ENCODE data around the gene SYTL1. TPM values are rescaled to one million over a fixed set of nuclear protein-coding genes. Genes with fewer than 3 reads are reported as not detected.
A peak's percentile ranks its signal among the peaks of the same experiment; 100 is the strongest.

SYTL1 gene
- total RNA-seq, 2 donors from 2014 or later, result 1.6 to 1.9 TPM

DNA sequence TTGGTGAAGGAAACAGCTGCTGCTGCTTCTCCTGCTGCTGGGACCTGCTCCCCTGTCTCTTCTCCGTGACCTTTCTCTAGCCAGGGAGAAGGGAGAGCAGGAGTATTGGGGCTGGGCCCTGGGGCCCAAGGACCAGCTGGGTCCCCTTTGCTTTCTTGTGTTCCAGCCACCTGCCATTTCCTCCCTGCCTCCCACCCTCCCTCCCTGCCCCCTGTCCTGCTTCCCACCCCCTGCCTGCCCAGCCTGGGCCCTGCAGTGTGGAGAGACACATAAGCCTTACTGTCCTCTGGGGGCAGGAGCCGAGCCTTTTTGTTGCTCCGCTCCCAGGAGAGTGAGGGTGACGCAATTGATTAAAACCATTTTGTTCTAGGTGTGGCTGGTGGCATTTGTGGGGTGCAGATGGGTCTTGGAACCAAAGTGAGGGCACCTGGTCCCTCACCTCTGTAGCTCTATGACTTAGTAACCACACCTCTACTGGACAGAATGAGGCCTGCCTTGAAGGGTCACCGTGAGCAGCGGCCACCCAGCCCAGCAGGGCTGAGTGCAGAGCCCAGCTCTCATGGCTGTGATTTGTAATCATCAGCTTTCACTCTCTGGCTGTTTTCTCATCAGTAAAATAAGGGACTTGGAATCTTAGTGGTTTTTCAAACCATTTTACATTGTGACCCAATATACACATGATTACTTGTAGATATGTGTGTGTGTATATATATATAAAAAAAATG, 33.8 kb upstream of the SYTL1 start:
- intact Hi-C loops (cut with DNase I), result loop anchor here in 1 of 2 donors (10.0 kb wide), 1 partner anchor 297 kb away; the partner anchor contains the start of gene AHDC1
- peak; percentile 29 for DNase-seq (ENCODE audit: low spot score)

DNA sequence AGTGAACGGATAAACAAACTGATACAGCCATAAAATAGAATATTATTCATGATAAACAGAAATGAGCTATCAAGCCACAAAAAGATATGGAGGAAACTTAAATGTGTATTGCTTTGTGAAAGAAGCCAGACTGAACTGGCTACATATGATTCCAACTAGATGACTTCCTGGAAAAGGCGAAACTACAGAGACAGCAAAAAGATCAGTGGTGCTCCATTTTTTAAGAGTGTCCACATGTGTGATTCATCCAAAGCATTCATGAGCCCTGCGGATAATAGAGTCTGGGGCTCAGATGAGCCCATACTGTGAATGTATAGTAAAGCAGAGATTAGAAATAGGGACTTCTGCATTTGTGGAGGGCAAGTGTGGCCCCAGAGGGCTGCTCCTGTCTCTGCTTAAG, 27.7 kb upstream of the SYTL1 start:
- peak; percentile 5 for DNase-seq (ENCODE audit: low spot score)
- intact Hi-C loops (cut with DNase I), result no loop called here

DNA sequence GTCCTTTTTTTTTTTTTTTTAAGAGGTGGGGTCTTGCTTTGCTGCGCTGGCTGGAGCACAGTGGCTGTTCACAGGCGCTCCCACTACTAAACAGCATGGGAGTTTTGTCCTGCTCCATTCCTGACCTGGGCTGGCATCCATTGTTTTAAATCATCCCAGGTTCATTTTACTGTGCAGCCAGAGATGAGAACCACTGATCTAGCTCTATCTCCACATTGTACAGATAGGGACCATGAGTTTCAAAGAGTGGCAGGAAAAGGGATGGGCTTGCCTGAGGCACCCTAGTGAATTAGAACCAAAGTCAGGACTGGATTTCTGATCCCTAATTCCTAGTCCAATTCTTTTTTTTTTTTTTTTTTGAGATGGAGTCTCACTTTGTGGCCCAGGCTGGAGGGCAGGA, 27.1 kb upstream of the SYTL1 start:
- peak; percentile 7 for DNase-seq (ENCODE audit: low spot score)
- intact Hi-C loops (cut with DNase I), result loop anchor here in 1 of 2 donors (1.0 kb wide), 1 partner anchor 26 kb away; no protein-coding TSS in a partner anchor

DNA sequence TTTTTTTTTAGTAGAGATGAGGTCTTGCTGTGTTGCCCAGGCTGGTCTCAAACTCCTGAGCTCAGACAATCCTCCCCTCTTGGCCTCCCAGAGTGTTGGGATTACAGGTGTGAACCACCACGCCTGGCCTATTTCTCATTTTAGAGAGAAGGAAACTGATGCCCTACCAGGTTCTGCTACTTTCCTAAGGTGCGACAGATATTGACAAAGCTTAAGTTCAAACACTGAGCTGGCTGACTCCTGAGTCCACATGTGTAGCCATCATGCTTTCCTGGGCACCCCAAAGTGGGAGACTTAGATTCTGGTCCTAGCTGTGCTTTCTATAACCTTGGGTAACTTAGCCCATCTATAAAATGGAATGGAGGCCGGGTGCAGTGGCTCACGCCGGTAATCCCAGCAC, 25.0 kb upstream of the SYTL1 start:
- peak; percentile 42 for DNase-seq (ENCODE audit: low spot score)
- intact Hi-C loops (cut with DNase I), result no loop called here

DNA sequence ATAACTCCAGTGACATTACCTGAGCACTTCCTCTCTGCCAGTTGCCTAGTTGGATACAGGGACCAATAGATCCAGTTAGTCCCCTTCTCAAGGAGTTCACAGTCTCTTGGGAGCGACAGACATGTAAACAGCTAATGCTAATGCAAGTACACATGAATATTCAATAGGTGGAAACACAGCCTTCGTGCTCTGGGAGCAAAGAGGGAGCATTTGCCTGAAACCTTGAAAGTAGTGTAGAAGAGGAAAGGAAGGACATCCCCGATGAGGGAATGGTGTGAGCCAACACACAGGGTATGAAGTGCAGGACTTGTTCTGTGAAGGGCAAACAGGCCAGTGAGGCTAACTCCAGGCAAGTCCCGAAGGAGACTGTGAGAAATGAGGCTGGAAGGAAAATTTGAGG, 23.7 kb upstream of the SYTL1 start:
- peak; percentile 22 for DNase-seq (ENCODE audit: low spot score)
- intact Hi-C loops (cut with DNase I), result no loop called here

DNA sequence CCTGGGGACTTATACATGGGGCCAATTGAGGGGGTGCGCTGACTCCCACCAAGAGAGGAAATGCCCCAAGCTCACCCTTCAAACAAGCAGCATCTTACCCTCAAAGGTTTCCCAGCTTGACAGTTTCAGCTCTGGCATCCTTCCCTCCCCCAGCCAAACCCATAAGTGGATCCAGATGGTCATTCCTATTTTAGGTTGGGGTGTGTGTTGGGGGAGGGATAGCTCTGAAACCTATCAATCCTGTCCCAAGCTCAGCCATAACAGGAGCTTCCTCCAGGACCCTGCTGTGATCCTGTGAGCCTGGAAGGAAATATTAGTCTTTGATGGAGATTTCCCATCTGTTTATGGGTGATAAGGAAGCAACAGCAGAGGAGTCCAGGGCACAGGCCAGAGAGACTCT, 23.2 kb upstream of the SYTL1 start:
- intact Hi-C loops (cut with DNase I), result no loop called here
- peak; percentile 20 for DNase-seq (ENCODE audit: low spot score)

DNA sequence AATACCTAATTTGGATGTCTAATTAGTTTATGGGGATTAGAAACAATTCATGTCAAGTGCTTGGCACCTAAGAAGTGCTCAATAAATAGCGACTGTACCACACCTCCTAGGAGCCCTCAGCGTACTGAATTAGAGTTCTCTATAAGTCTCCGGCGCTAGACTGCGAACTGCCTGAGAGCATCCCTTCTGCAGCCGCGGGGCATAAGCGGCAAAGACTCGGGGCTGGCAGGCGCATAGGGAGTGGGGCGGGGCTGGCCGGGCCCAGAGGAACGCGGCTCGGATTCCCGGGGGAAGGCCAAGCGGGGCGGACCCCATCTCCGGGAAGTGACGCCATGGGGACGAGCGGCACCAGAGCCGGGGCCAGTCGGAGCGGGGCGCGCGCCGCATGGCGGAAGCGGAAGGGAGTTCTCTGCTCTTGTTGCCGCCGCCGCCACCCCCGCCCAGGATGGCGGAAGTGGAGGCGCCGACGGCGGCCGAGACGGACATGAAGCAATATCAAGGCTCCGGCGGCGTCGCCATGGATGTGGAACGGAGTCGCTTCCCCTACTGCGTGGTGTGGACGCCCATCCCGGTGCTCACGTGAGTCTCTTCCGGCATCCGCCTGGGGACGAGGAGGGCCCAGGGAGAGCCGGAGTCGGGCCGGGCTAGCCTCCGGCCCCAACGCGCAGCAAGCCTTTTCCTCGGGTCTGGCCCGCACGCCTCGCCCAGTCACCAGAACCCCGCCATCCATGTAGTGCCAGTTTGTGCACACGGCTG, 19.8 kb upstream of the SYTL1 start, which contains the start of gene TMEM222:
TMEM222 (plus strand) TSS at position 351 of the 756 bp plus-strand sequence; CDS start at position 386, 35 bp downstream.
- intact Hi-C loops (cut with DNase I), result no loop called here
- DNase-seq (ENCODE audit: low spot score), result peak; percentile 100

DNA sequence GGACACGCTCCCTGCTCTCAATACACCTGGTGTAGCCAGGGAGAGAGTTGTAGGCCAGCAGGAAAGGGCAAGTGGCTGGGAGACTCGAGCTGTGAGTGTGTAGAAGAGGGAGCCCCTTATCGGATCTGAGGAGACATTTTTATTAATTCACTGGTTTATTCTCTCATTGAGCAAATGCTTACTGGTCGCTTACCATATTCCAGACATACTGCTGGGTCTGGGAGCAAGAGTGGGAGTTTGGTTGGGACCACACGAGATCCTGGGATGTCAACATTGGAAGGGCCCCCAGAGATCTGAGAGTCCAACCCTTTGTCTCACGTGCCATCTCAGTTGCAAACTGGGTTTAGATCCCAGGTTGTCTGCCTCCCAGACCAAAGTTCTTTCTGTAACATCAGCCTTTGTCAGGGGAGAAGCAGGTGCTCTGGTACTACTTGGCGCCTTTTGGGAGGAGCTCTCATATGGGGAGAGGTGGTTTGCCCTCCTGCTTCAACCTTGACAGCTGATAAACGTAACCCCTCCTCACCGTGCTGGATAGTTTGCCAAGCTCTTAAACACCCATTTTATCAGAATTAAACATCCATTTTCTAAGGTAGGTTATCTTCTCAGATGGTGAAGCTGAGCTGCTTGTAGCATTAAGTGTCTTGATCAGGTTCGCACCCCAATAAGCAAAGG, 19.1 kb upstream of the SYTL1 start:
- intact Hi-C loops (cut with DNase I), result no loop called here

DNA sequence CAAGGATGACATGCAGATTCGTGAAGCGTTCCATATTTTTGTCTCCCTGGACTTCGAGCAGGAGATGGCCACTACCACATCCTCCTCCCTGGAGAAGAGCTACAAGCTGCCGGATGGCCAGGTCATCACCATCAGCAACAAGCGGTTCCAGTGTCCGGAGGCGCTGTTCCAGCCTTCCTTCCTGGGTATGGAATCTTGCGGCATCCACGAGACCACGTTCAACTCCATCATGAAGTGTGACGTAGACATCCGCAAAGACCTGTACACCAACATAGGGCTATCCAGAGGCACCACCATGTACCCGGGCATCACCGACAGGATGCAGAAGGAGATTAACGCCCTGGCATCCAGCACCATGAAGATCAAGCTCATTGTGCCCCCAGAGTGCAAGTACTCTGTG, 16.5 kb upstream of the SYTL1 start:
- DNase-seq (ENCODE audit: low spot score), result peak; percentile 51
- intact Hi-C loops (cut with DNase I), result no loop called here

More for the DNA sequence above, 19.1 kb upstream of the SYTL1 start:
- DNase-seq (ENCODE audit: low spot score), result peak; percentile 42

DNA sequence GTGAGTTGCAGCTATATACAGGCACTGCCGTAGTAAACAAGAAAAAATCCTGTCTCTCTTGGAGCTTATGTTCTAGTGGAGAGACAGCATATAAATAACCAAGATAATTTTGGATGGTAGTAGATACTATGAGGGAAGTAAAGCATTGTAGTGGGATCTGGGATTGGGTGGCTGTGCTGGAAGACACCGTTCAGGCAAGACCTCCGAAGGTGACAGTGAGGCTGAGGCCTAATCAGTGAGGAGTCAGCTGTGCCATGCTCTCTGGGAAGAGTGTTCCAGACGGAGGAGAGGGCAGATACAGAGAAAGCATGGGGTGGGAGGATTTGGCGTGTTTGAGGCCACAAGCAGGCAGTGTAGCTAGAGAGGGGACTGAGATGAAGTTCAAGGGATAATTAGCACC, 13.9 kb upstream of the SYTL1 start:
- DNase-seq (ENCODE audit: low spot score), result peak; percentile 6
- intact Hi-C loops (cut with DNase I), result no loop called here

DNA sequence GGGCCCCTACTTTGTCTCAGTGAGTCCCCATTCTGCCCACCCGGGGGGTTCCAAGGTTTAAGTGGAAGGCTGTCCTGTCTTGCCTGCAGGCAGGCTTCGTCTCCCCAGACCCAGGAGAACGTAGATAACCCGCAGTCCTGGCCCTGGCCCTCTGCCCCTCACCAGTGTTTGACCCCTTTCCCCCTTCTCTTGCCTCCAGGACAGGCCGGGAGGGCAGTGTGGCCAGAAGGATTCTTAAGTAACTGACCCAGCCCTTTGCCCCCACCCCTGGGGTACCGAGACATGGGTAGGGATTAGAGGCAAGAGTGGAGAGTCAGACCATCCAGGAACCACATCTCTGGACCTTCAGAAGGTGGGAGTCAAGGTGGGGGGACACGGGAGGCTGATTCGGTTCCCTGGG, 11.0 kb upstream of the SYTL1 start:
- DNase-seq (ENCODE audit: low spot score), result peak; percentile 64
- intact Hi-C loops (cut with DNase I), result no loop called here

DNA sequence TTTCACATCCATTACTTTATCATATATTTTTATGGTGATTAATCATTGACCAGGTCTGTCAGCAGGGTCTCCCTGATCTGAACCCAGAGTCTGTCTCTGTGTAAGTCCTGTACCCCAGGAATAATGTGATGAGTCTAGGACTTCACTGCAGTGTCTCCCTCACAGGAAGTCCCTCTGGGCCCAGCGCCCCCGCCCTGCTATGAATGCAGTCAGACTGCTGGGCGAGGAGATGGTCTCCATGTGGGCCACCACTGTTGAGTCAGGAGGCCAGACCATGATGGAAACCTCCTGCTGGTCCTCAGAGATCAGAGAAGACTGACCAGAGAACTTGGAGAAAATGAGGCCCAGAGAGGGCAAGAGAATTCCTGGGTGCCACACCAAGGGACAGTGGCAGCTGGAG, 10.4 kb upstream of the SYTL1 start:
- intact Hi-C loops (cut with DNase I), result no loop called here
- peak; percentile 25 for DNase-seq (ENCODE audit: low spot score)

DNA sequence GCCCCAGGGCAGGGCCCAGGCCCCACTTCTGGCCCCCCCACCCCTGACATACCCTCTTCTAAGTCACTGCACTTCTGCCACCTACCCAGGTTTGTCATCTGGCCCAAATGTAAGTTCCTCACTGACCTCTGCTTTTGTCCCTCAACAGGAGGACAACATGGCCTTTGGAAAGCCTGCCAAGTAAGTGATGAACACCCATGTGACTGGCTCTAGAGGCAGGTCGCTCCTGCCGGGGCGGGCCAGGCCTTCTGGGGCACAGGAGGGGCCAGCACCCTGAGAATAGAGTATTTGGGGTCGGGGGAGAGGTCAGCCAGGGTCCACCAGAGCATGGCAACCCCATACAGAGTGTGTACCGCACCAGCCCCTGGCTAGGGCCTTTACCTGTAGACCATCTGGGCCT, 9.9 kb upstream of the SYTL1 start:
- DNase-seq (ENCODE audit: low spot score), result peak; percentile 34
- intact Hi-C loops (cut with DNase I), result no loop called here

DNA sequence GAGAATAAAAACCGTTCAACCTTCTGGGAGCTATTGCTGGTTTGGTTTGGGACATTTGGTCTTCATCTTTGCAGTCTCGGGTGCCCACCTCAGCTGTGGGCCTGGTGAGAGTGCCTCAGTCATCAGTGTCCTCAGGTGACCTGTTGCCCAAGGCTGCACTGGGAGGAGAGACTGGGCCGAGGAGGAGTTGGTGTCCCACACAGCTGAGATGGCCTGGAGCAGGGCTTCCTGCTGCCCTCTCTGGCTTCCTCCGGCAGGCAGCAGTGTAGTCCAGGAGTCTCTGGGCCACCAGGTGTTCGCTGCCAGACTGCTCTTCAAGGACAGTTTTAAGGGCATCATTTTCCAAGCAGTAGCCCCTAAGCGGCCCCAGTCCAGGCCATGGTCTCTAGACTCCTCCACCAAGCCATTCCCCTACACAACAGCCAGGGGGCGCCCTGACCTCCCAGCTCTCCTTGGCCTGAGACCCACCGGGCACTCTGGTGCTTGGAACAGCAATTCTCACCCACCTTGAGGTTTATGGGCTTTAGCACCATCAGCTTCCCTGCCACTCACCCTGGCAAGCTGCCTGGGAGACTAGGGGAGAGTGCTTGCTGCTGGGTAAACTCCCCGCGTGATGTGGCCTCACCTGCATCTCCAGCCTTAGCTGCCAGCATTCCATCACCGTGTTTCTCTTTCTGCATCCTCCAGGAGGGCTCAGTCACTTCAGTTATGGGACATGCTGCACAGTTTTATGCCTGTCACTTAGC, 9.1 kb upstream of the SYTL1 start:
- peak; percentile 84 for DNase-seq (ENCODE audit: low spot score)
- intact Hi-C loops (cut with DNase I), result no loop called here

DNA sequence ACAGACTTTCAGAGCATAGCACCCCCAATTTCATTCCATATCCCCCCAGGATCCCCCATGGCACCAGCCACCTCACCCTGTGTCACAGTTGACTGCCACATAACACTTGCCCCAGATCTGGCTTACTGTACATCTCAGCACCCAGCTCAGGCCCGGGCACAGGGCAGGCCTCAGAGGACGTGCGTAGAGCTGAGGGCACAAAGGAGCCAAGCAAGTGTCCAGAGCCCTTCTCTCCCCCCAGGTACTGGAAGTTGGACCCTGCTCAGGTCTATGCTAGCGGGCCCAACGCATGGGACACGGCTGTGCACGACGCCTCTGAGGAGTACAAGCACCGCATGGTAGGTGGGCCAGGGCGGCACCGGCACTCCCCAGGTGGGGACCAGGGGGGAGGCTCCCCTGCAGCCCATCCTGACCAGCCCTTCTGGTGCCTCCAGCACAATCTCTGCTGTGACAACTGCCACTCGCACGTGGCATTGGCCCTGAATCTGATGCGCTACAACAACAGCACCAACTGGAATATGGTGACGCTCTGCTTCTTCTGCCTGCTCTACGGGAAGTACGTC, 8.0 kb upstream of the SYTL1 start:
- peak; percentile 65 for DNase-seq (ENCODE audit: low spot score)
- intact Hi-C loops (cut with DNase I), result no loop called here

DNA sequence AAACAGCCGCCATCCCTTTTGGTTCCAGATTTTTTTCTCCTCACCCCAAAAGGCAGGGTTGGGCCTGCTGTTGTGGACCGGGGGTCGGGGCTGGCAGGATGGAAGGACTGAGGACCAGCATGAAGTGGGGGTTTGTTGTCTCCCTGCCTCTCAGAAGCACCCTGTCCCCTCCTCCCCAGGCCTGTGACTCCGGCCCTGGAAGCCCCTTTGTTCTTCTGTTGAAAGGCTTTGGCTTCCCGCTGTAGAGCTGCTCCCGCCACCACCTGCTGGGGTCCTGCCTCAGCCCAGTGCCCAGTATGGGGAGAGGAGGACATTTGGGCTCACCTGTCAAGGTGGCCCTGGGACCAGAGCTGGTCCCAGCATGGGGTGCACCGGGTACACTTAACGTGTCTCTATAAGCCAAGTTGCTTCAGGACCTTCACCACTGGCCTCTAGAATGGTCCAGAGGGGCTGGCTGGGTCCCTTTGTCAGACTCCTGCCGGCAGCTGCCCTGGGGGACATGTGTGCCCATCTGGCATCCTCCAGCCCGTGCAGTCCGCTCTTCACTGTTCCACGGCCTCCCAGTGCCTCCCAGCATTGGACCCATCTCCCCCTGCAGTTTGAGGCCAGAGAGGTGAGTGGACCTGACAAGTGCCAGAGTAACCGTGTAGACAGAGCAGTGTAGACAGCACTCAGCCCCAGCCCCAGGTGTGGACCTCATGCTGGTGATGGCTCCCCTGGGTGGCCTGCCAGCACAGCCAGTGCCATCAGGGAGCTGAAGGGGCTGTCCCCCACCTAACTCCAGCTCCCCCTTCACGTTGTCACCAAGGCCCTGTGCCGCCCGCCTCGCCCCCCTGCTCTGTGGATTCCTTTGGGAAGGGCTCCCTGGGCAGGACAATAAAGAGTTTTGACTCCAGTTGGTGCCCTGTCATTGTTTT, 6.1 kb upstream of the SYTL1 start:
- intact Hi-C loops (cut with DNase I), result no loop called here
- no peak for DNase-seq (ENCODE audit: low spot score)

DNA sequence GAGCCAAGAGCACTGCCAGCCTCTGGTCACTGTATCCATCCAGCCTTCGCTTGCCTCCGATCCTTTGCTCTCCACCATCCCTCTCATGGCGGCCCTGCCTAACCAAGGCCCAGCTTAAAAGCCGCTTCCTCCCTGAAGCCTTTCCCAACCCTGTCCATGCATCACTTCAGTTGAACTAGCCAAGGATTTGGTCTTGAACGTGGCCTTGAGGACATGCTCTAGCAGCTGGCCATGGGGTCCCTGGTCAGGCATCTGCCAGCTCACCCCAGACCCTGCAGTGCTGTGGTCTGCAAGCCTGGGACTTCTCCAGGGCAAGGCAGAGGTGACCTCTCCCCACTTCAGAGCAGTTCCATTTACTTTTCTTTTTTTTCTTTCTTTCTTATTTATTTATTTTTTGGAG, 5.1 kb upstream of the SYTL1 start:
- no peak for DNase-seq (ENCODE audit: low spot score)
- intact Hi-C loops (cut with DNase I), result no loop called here

DNA sequence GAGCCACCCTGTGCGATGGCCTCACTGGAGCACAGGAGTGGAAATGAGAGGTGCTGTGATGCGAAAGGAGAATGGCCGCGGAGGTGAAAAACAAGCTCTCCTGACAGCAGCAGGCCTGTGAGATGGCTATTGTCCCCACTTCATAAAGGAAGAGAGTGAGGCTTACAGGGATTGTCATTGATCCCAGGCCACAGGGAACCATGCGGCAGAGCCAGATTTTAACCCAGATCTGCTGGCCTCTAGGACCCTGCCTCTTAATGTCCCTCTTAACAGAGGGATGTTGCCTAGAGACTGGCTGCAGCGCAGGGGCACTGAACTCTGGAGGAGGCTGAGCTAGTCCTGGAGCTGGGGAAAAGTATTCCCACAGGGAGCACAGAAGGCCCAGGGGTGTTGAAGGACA, 3.1 kb upstream of the SYTL1 start:
- intact Hi-C loops (cut with DNase I), result no loop called here

More for the DNA sequence above, 3.1 kb upstream of the SYTL1 start:
- no peak for DNase-seq (ENCODE audit: low spot score)
